Type B pancreatic cell (in vitro differentiated cells): ENCODE data around the gene MAGI1. TPM values are rescaled to one million over a fixed set of nuclear protein-coding genes. Genes with fewer than 3 reads are reported as not detected.

Experiments
- DNase-seq: peaks from one replicate; pipeline ENCODE4 v3.0.0; 2021; ENCODE audit warnings: mixed read lengths; ENCODE audit not compliant: unreplicated experiment; ENCODE audit errors: extremely low spot score
- H3K27ac Mint-ChIP-seq: 2 replicates; pipeline ENCODE4 v1.8.0; 2021; ENCODE audit warnings: mild to moderate bottlenecking, mixed read lengths
- H3K27me3 Mint-ChIP-seq: 2 replicates; pipeline ENCODE4 v1.8.0; 2021; ENCODE audit warnings: mixed read lengths
- H3K36me3 Mint-ChIP-seq: 2 replicates; pipeline ENCODE4 v1.8.0; 2021; ENCODE audit warnings: mixed read lengths
- H3K4me1 Mint-ChIP-seq: one replicate; pipeline ENCODE4 v1.8.0; 2021; ENCODE audit warnings: mixed read lengths; ENCODE audit not compliant: unreplicated experiment
- H3K4me3 Mint-ChIP-seq: 2 replicates; pipeline ENCODE4 v1.8.0; 2021; ENCODE audit warnings: mild to moderate bottlenecking, mixed read lengths
- H3K9me3 Mint-ChIP-seq: 2 replicates; pipeline ENCODE4 v1.8.0; 2021; ENCODE audit warnings: mixed read lengths
- total RNA-seq: library from RNA; stranded (reverse); gene quantifications from 2 replicates; pipeline ENCODE4 v1.2.1, GENCODE V29; 2021; ENCODE audit warnings: low replicate concordance
- TF ChIP-seq, protein P1 (sequence below): fragments of 200-600 bp; sonication (generic); conservative IDR thresholded peaks from 2 replicates; pipeline ENCODE4 v1.5.0; 2021; ENCODE audit warnings: antibody characterized with exemption, mild to moderate bottlenecking

Gene MAGI1
- total RNA-seq, 1 donor from 2014 or later = 53.1 TPM

- Mint-ChIP-seq H3K9me3 (no peaks in the 10 kb centered on the region), H3K27ac (peak overlapping the region; percentile 55), H3K4me1 (peaks cover 4% of the 10 kb centered on the region), H3K36me3 (peaks cover 6% of the 10 kb centered on the region), H3K27me3 (no peaks in the 10 kb centered on the region), H3K4me3 (no peak overlapping the region)
- TF ChIP-seq, protein P1, sequence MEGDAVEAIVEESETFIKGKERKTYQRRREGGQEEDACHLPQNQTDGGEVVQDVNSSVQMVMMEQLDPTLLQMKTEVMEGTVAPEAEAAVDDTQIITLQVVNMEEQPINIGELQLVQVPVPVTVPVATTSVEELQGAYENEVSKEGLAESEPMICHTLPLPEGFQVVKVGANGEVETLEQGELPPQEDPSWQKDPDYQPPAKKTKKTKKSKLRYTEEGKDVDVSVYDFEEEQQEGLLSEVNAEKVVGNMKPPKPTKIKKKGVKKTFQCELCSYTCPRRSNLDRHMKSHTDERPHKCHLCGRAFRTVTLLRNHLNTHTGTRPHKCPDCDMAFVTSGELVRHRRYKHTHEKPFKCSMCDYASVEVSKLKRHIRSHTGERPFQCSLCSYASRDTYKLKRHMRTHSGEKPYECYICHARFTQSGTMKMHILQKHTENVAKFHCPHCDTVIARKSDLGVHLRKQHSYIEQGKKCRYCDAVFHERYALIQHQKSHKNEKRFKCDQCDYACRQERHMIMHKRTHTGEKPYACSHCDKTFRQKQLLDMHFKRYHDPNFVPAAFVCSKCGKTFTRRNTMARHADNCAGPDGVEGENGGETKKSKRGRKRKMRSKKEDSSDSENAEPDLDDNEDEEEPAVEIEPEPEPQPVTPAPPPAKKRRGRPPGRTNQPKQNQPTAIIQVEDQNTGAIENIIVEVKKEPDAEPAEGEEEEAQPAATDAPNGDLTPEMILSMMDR = no peak
- no peak for DNase-seq
Observed at GRCh38 chr3:65971293-65972252, 67.1 kb downstream of the MAGI1 start.

- peaks cover 1% of the 10 kb centered on the region for H3K36me3 Mint-ChIP-seq
- no peak overlapping the region for H3K27ac Mint-ChIP-seq
- no peak overlapping the region for H3K4me3 Mint-ChIP-seq
- H3K9me3 Mint-ChIP-seq = no peaks in the 10 kb centered on the region
- TF ChIP-seq, protein P1 = no peak
- no peaks in the 10 kb centered on the region for H3K27me3 Mint-ChIP-seq
- H3K4me1 Mint-ChIP-seq = peaks cover 12% of the 10 kb centered on the region
- no peak for DNase-seq
Observed at GRCh38 chr3:65968996-65969395, 69.7 kb downstream of the MAGI1 start.

DNA sequence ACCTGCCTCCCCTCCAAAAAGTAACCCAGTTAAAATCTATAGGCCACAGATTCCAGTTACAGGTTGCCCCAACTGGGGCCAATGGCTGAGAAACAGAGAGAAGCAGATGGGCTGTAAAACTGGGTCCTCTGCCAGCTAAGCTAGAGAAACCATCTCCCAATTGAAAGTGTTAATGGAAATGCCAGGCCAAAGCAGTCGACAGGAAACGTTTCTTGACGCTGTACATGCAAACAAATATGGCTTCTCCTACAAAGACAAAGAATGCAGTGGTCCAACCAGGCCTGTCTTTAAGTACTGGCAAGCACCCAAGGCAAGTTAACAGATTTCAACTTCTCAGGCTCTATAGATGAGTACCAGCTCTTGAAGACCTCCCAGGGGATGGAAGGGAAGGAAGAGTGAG is 71.3 kb downstream of the MAGI1 start:
- Mint-ChIP-seq H3K36me3 (peaks cover 4% of the 10 kb centered on the region), H3K4me1 (peaks cover 19% of the 10 kb centered on the region), H3K27me3 (no peaks in the 10 kb centered on the region), H3K4me3 (no peak overlapping the region), H3K27ac (no peak overlapping the region), H3K9me3 (no peaks in the 10 kb centered on the region)
- no peak for DNase-seq
- TF ChIP-seq, protein P1 = no peak

DNA sequence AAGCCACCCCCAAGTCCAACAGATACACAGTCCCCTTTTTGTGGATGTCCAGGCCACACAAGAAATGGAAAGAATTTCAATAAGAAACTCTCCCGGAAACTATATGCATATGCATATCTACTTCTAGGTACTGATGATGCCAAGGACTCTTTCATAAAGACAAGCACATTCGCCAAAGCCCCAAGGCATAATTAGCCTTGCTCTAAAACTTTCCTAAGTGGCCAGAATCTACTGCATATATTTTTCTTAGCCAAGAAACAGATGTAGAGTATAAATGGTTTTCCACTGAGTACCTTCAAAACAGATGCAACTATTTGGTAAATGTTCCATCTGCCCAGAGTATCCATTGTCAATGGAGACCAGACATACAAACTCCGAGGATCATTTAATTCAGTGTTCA is 73.9 kb downstream of the MAGI1 start:
- peaks cover 16% of the 10 kb centered on the region for H3K4me1 Mint-ChIP-seq
- H3K4me3 Mint-ChIP-seq = no peak overlapping the region
- H3K27me3 Mint-ChIP-seq = no peaks in the 10 kb centered on the region
- H3K9me3 Mint-ChIP-seq = no peaks in the 10 kb centered on the region
- peaks cover 7% of the 10 kb centered on the region for H3K36me3 Mint-ChIP-seq
- no peak overlapping the region for H3K27ac Mint-ChIP-seq
- TF ChIP-seq, protein P1 = no peak
- DNase-seq = no peak

DNA sequence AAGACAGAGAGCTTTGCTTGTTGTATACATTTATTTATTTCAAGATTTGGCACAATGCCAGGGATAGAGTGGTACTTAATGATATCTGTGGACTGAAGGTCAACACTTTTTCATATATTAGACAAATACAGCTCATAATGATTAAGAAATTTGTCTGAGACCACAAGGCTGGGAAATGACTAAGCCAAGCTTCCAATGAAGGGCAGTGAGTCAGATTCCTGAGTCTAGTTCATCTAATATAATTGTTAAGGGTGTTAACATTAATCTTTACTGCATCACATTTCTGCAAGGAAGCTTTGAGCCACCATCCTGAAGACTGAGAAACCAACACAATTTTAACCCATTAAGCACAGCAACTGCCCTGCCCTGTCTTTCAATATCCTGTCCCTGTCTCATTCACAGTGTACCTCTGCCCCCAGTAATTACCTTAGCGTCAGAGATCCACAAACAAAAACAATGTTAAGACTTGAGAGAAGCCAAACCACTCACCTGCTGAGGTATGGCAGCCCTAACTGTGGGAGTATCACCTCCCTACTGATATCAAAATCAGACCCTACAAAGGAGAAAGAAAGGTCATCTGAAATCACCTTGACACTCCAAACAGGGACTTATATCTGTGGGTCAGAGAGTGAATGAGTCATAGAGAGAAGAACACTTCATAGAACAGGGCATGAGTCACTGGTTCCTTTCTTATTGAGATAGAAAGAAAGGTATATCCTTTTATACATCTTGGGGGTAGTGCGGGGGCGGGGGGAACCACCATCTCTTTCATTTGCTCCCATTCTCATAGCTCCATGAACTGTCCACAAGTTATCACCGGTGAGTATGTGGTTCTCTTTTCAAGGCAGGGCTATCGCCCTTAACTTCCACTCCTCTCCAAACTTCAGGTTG is 74.7 kb downstream of the MAGI1 start:
- peak overlapping the region; percentile 78 for H3K27ac Mint-ChIP-seq
- TF ChIP-seq, protein P1 = no peak
- H3K4me3 Mint-ChIP-seq = no peak overlapping the region
- H3K36me3 Mint-ChIP-seq = peaks cover 7% of the 10 kb centered on the region
- no peaks in the 10 kb centered on the region for H3K9me3 Mint-ChIP-seq
- peaks cover 16% of the 10 kb centered on the region for H3K4me1 Mint-ChIP-seq
- no peaks in the 10 kb centered on the region for H3K27me3 Mint-ChIP-seq
- no peak for DNase-seq
